ENCODE data around the gene SNX30.

The SNX30 gene

DNA sequence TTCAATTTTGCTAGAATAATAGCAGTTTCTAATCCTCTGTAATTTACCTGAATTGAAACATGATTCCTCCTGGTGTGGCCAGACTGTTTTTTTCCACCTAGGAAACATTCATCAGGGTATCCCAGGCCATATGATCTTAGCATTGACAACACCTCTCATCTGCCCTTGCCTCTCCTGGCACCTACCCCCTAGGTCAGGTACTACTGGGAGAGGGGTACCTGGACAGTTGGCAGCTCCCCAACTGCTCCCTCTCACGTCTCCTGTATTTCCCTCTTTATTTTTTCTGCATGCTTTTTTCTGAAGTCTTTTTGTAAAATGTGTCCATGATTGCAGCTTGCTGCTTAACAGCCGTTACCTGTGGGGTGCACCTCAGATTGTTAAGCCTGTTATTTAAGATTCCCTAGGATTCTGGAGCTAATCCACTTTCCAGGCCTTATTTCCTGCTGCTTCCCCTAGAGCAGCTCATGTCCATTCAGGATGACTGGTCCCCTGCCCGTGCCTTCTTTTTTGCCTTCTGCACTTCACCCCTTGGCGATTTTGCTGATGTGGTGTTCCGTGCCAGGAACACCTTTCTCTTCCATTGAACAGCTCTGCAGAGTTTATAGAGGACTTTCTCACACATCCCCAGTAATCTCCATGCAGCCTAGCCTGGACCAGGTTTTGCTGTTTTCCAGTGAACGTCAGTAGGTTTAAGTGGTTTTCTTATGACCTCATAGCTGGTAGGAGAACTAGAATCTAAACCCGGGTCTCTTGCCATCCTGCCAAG, 33.6 kb downstream of the SNX30 start (continued):
- peak; percentile 38; the same call in 1 of the 2 replicates for TF ChIP-seq SP7 (tag by site-specific recombination; IDR thresholded peaks at IDR 0.05)
- no peak for TF ChIP-seq ZNF707 (tag by site-specific recombination; IDR thresholded peaks at IDR 0.05)
- TF ChIP-seq, protein P1, sequence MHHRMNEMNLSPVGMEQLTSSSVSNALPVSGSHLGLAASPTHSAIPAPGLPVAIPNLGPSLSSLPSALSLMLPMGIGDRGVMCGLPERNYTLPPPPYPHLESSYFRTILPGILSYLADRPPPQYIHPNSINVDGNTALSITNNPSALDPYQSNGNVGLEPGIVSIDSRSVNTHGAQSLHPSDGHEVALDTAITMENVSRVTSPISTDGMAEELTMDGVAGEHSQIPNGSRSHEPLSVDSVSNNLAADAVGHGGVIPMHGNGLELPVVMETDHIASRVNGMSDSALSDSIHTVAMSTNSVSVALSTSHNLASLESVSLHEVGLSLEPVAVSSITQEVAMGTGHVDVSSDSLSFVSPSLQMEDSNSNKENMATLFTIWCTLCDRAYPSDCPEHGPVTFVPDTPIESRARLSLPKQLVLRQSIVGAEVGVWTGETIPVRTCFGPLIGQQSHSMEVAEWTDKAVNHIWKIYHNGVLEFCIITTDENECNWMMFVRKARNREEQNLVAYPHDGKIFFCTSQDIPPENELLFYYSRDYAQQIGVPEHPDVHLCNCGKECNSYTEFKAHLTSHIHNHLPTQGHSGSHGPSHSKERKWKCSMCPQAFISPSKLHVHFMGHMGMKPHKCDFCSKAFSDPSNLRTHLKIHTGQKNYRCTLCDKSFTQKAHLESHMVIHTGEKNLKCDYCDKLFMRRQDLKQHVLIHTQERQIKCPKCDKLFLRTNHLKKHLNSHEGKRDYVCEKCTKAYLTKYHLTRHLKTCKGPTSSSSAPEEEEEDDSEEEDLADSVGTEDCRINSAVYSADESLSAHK (tag by site-specific recombination; IDR thresholded peaks at IDR 0.05): peak; percentile 41; the same call in 1 of the 2 replicates
- no peak for TF ChIP-seq SCRT1 (tag by site-specific recombination; IDR thresholded peaks at IDR 0.05; ENCODE audit: borderline replicate concordance)
- TF ChIP-seq ZNF654 (tag by site-specific recombination; IDR thresholded peaks at IDR 0.05; ENCODE audit: low read depth): no peak
- TF ChIP-seq, protein P2, sequence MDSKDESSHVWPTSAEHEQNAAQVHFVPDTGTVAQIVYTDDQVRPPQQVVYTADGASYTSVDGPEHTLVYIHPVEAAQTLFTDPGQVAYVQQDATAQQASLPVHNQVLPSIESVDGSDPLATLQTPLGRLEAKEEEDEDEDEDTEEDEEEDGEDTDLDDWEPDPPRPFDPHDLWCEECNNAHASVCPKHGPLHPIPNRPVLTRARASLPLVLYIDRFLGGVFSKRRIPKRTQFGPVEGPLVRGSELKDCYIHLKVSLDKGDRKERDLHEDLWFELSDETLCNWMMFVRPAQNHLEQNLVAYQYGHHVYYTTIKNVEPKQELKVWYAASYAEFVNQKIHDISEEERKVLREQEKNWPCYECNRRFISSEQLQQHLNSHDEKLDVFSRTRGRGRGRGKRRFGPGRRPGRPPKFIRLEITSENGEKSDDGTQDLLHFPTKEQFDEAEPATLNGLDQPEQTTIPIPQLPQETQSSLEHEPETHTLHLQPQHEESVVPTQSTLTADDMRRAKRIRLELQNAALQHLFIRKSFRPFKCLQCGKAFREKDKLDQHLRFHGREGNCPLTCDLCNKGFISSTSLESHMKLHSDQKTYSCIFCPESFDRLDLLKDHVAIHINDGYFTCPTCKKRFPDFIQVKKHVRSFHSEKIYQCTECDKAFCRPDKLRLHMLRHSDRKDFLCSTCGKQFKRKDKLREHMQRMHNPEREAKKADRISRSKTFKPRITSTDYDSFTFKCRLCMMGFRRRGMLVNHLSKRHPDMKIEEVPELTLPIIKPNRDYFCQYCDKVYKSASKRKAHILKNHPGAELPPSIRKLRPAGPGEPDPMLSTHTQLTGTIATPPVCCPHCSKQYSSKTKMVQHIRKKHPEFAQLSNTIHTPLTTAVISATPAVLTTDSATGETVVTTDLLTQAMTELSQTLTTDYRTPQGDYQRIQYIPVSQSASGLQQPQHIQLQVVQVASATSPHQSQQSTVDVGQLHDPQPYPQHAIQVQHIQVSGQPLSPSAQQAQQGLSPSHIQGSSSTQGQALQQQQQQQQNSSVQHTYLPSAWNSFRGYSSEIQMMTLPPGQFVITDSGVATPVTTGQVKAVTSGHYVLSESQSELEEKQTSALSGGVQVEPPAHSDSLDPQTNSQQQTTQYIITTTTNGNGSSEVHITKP (tag by site-specific recombination; IDR thresholded peaks at IDR 0.05): peak; percentile 94
- no peak for TF ChIP-seq ZNF830 (tag by site-specific recombination; IDR thresholded peaks at IDR 0.05; ENCODE audit: low read depth)
- TF ChIP-seq ZNF433 (tag by site-specific recombination; IDR thresholded peaks at IDR 0.05; ENCODE audit: low read depth): no peak
- TF ChIP-seq ZNF510 (tag by site-specific recombination; IDR thresholded peaks at IDR 0.05; ENCODE audit: insufficient replicate concordance): no peak
- 0 out of 2 replicates have a peak, but pooled peaks have one; percentile 47 for TF ChIP-seq ZFP69B (tag by site-specific recombination; IDR thresholded peaks at IDR 0.05)
- no peak for TF ChIP-seq ZNF202 (tag by site-specific recombination; IDR thresholded peaks at IDR 0.05; ENCODE audit: borderline replicate concordance)
- TF ChIP-seq ZNF791 (tag by site-specific recombination; IDR thresholded peaks at IDR 0.05): no peak
- no peak for TF ChIP-seq ZNF221 (tag by site-specific recombination; IDR thresholded peaks at IDR 0.05; ENCODE audit: borderline replicate concordance)
- TF ChIP-seq ZNF514 (tag by site-specific recombination; IDR thresholded peaks at IDR 0.05): no peak
- no peak for TF ChIP-seq ZNF10 (tag by site-specific recombination; IDR thresholded peaks at IDR 0.05)
- TF ChIP-seq, protein P3, sequence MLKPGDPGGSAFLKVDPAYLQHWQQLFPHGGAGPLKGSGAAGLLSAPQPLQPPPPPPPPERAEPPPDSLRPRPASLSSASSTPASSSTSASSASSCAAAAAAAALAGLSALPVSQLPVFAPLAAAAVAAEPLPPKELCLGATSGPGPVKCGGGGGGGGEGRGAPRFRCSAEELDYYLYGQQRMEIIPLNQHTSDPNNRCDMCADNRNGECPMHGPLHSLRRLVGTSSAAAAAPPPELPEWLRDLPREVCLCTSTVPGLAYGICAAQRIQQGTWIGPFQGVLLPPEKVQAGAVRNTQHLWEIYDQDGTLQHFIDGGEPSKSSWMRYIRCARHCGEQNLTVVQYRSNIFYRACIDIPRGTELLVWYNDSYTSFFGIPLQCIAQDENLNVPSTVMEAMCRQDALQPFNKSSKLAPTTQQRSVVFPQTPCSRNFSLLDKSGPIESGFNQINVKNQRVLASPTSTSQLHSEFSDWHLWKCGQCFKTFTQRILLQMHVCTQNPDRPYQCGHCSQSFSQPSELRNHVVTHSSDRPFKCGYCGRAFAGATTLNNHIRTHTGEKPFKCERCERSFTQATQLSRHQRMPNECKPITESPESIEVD (tag by site-specific recombination; IDR thresholded peaks at IDR 0.05): no peak
- TF ChIP-seq, protein P4, sequence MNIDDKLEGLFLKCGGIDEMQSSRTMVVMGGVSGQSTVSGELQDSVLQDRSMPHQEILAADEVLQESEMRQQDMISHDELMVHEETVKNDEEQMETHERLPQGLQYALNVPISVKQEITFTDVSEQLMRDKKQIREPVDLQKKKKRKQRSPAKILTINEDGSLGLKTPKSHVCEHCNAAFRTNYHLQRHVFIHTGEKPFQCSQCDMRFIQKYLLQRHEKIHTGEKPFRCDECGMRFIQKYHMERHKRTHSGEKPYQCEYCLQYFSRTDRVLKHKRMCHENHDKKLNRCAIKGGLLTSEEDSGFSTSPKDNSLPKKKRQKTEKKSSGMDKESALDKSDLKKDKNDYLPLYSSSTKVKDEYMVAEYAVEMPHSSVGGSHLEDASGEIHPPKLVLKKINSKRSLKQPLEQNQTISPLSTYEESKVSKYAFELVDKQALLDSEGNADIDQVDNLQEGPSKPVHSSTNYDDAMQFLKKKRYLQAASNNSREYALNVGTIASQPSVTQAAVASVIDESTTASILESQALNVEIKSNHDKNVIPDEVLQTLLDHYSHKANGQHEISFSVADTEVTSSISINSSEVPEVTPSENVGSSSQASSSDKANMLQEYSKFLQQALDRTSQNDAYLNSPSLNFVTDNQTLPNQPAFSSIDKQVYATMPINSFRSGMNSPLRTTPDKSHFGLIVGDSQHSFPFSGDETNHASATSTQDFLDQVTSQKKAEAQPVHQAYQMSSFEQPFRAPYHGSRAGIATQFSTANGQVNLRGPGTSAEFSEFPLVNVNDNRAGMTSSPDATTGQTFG (tag by site-specific recombination; IDR thresholded peaks at IDR 0.05; ENCODE audit: borderline replicate concordance): no peak
- no peak for TF ChIP-seq ZNF521 (tag by site-specific recombination; IDR thresholded peaks at IDR 0.05)
- no peak for TF ChIP-seq ZNF701 (tag by site-specific recombination; IDR thresholded peaks at IDR 0.05)
- TF ChIP-seq, protein P5, sequence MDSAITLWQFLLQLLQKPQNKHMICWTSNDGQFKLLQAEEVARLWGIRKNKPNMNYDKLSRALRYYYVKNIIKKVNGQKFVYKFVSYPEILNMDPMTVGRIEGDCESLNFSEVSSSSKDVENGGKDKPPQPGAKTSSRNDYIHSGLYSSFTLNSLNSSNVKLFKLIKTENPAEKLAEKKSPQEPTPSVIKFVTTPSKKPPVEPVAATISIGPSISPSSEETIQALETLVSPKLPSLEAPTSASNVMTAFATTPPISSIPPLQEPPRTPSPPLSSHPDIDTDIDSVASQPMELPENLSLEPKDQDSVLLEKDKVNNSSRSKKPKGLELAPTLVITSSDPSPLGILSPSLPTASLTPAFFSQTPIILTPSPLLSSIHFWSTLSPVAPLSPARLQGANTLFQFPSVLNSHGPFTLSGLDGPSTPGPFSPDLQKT (IDR thresholded peaks at IDR 0.05; ENCODE audit: borderline replicate concordance, low read depth, low read length): no peak
- TF ChIP-seq RBAK (tag by site-specific recombination; IDR thresholded peaks at IDR 0.05): no peak
- TF ChIP-seq ZNF658 (tag by site-specific recombination; IDR thresholded peaks at IDR 0.05): no peak
- no peak for TF ChIP-seq ZNF473 (tag by site-specific recombination; IDR thresholded peaks at IDR 0.05)
- no peak for TF ChIP-seq ZNF140 (tag by site-specific recombination; IDR thresholded peaks at IDR 0.05)
- no peak for TF ChIP-seq ZNF114 (tag by site-specific recombination; IDR thresholded peaks at IDR 0.05)
- no peak for TF ChIP-seq YY2 (tag by site-specific recombination; IDR thresholded peaks at IDR 0.05)
- TF ChIP-seq, protein P6, sequence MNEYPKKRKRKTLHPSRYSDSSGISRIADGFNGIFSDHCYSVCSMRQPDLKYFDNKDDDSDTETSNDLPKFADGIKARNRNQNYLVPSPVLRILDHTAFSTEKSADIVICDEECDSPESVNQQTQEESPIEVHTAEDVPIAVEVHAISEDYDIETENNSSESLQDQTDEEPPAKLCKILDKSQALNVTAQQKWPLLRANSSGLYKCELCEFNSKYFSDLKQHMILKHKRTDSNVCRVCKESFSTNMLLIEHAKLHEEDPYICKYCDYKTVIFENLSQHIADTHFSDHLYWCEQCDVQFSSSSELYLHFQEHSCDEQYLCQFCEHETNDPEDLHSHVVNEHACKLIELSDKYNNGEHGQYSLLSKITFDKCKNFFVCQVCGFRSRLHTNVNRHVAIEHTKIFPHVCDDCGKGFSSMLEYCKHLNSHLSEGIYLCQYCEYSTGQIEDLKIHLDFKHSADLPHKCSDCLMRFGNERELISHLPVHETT (tag by site-specific recombination; IDR thresholded peaks at IDR 0.05): no peak

All from HEK293 (cell line).